NCI-H187 treated with DMSO at 0.1 percent for 48 hours (cell line): ENCODE data around the gene TRIM40.
"Not testable (repeated sequence)": the region's sequence is repeated elsewhere in the genome, so short reads cannot be mapped to it uniquely, and the experiment has no call there.

Source experiments
- DNase-seq: peaks from one replicate; lab custom pipeline; 2025; lab: John Stamatoyannopoulos, UW

TRIM40 gene

GRCh38 chr6:30113003-30113759 is 22.8 kb upstream of the TRIM40 start, which contains the start of gene TRIM31:
TRIM31 (minus strand) TSS chr6:30113090; CDS start chr6:30112805, 285 bp downstream.
- no peak for DNase-seq

- DNase-seq, result no peak
Measured at GRCh38 chr6:30113841-30114240, 22.1 kb upstream of the TRIM40 start.

- no peak for DNase-seq
Measured at GRCh38 chr6:30116724-30117123, 19.2 kb upstream of the TRIM40 start.

- not testable (repeated sequence) for DNase-seq
Measured at GRCh38 chr6:30118691-30119090, 17.2 kb upstream of the TRIM40 start.

- DNase-seq, result no peak
Measured at GRCh38 chr6:30121446-30122366, 14.2 kb upstream of the TRIM40 start.

- no peak for DNase-seq
Measured at GRCh38 chr6:30122515-30122914, 13.4 kb upstream of the TRIM40 start.

GRCh38 chr6:30127238-30128093 is 8.5 kb upstream of the TRIM40 start:
- DNase-seq, result no peak

- no peak for DNase-seq
Measured at GRCh38 chr6:30129265-30130178, 6.4 kb upstream of the TRIM40 start.

- no peak for DNase-seq
Measured at GRCh38 chr6:30130179-30130679, 5.7 kb upstream of the TRIM40 start.

GRCh38 chr6:30130887-30131862 is 4.8 kb upstream of the TRIM40 start:
- no peak for DNase-seq

- no peak for DNase-seq
Measured at GRCh38 chr6:30131947-30132497, 3.9 kb upstream of the TRIM40 start.

GRCh38 chr6:30135147-30135546 is 793 bp upstream of the TRIM40 start:
- no peak for DNase-seq

GRCh38 chr6:30136570-30137286 is 788 bp downstream of the TRIM40 start:
- no peak for DNase-seq

- not testable (repeated sequence) for DNase-seq
Measured at GRCh38 chr6:30140240-30140639, 4.3 kb downstream of the TRIM40 start.

- DNase-seq, result no peak
Measured at GRCh38 chr6:30142665-30143064, 6.7 kb downstream of the TRIM40 start.

- no peak for DNase-seq
Measured at GRCh38 chr6:30143780-30144179, 7.8 kb downstream of the TRIM40 start.

- no peak for DNase-seq
Measured at GRCh38 chr6:30144811-30145210, 8.9 kb downstream of the TRIM40 start.

- DNase-seq, result no peak
Measured at GRCh38 chr6:30145818-30146217, 9.9 kb downstream of the TRIM40 start.

- no peak for DNase-seq
Measured at GRCh38 chr6:30147096-30147495, 11.2 kb downstream of the TRIM40 start.
